OCI-LY1 (cell line): ENCODE measurements around the gene ROCK2.

Experiments
- H2AFZ ChIP-seq: fragments of 200-600 bp; sonication (generic), shearing (Covaris generic); 2 replicates; pipeline ENCODE4 v1.6.0; 2014; ENCODE audit warnings: antibody characterized with exemption, mild to moderate bottlenecking, low read length
- H3F3A ChIP-seq: fragments of 200-600 bp; sonication (generic), shearing (Covaris generic); 2 replicates; pipeline ENCODE4 v1.6.0; 2014; ENCODE audit warnings: mild to moderate bottlenecking, antibody characterized with exemption, low read length, moderate library complexity; ENCODE audit not compliant: insufficient read depth
- H3K27ac ChIP-seq: fragments of 200-600 bp; sonication (generic); 2 replicates; pipeline ENCODE4 v1.5.1; 2014; ENCODE audit warnings: low read length, mixed run types, mild to moderate bottlenecking, low read depth; ENCODE audit not compliant: poor library complexity, severe bottlenecking
- H3K27me3 ChIP-seq: fragments of 200-600 bp; sonication (generic); 2 replicates; pipeline ENCODE4 v1.6.0; 2014; ENCODE audit warnings: antibody characterized with exemption, mild to moderate bottlenecking, low read length, moderate library complexity; ENCODE audit not compliant: insufficient read depth
- H3K36me3 ChIP-seq: fragments of 200-600 bp; sonication (generic); 2 replicates; pipeline ENCODE4 v1.6.1; 2014; ENCODE audit warnings: mild to moderate bottlenecking, antibody characterized with exemption, low read length, moderate library complexity, mixed read lengths; ENCODE audit not compliant: insufficient read depth
- H3K4me1 ChIP-seq: fragments of 200-600 bp; sonication (generic); 2 replicates; pipeline ENCODE4 v1.5.1; 2014; ENCODE audit warnings: mild to moderate bottlenecking, low read length, moderate library complexity; ENCODE audit not compliant: insufficient read depth, severe bottlenecking
- H3K4me2 ChIP-seq: fragments of 200-600 bp; sonication (generic), shearing (Covaris generic); 2 replicates; pipeline ENCODE4 v1.6.1; 2014; ENCODE audit warnings: low read length
- H3K4me3 ChIP-seq: fragments of 200-600 bp; sonication (generic); 2 replicates; pipeline ENCODE4 v1.5.1; 2014; ENCODE audit warnings: low read length, low read depth, mild to moderate bottlenecking, mixed read lengths; ENCODE audit not compliant: poor library complexity, severe bottlenecking
- H3K79me2 ChIP-seq: fragments of 200-600 bp; shearing (Covaris generic); 2 replicates; pipeline ENCODE4 v1.6.1; 2016; ENCODE audit warnings: mixed run types, low read length, mixed read lengths; ENCODE audit not compliant: insufficient read depth
- H3K9ac ChIP-seq: fragments of 200-600 bp; sonication (generic), shearing (Covaris generic); 2 replicates; pipeline ENCODE4 v1.6.1; 2014; ENCODE audit warnings: mild to moderate bottlenecking, low read length, mixed read lengths
- H3K9me2 ChIP-seq: fragments of 200-600 bp; sonication (generic), shearing (Covaris generic); 2 replicates; pipeline ENCODE4 v1.6.1; 2014; ENCODE audit warnings: low read depth, mild to moderate bottlenecking, low read length, mixed read lengths
- H3K9me3 ChIP-seq: fragments of 200-600 bp; shearing (Covaris generic); 2 replicates; pipeline ENCODE4 v1.6.1; 2014; ENCODE audit warnings: low read length, mixed read lengths
- H4K20me1 ChIP-seq: fragments of 200-600 bp; sonication (generic), shearing (Covaris generic); 2 replicates; pipeline ENCODE4 v1.6.0; 2016; ENCODE audit warnings: mild to moderate bottlenecking, low read length; ENCODE audit not compliant: insufficient read depth
- CTCF ChIP-seq: fragments of 200-600 bp; sonication (generic), shearing (Covaris generic); IDR thresholded peaks from 2 replicates; pipeline ENCODE4 v1.5.1; 2017; ENCODE audit warnings: mild to moderate bottlenecking, antibody characterized with exemption, low read length, moderate library complexity, mixed read lengths
- EZH2 ChIP-seq: fragments of 200-600 bp; sonication (generic), shearing (Covaris generic); IDR thresholded peaks from 2 replicates; pipeline ENCODE4 v1.8.0; 2017; ENCODE audit warnings: borderline replicate concordance, mixed run types, mild to moderate bottlenecking, antibody characterized with exemption, low read length, moderate library complexity, mixed read lengths

Gene ROCK2

GRCh38 chr2:11243512-11243911 lies 100.9 kb downstream of the ROCK2 start:
- TF ChIP-seq CTCF (no peak), EZH2 (no peak)
- no peaks in the 10 kb centered on the region for H4K20me1 ChIP-seq

GRCh38 chr2:11242542-11243174 lies 101.8 kb downstream of the ROCK2 start:
- no peak overlapping the region for H3K4me2 ChIP-seq
- H3K36me3 ChIP-seq, result no peaks in the 10 kb centered on the region
- no peak overlapping the region for H3K27ac ChIP-seq
- H4K20me1 ChIP-seq, result no peaks in the 10 kb centered on the region
- H3K4me3 ChIP-seq, result no peak overlapping the region
- no peaks in the 10 kb centered on the region for H3F3A ChIP-seq
- no peaks in the 10 kb centered on the region for H3K79me2 ChIP-seq
- H3K9ac ChIP-seq, result no peak overlapping the region
- no peaks in the 10 kb centered on the region for H3K9me3 ChIP-seq
- no peaks in the 10 kb centered on the region for H3K27me3 ChIP-seq
- TF ChIP-seq EZH2 (no peak), CTCF (no peak)
- H3K4me1 ChIP-seq, result no peaks in the 10 kb centered on the region
- H3K9me2 ChIP-seq, result no peaks in the 10 kb centered on the region
- H2AFZ ChIP-seq, result no peak overlapping the region

More at GRCh38 chr2:11243512-11243911, 100.9 kb downstream of the ROCK2 start:
- no peaks in the 10 kb centered on the region for H3K9me3 ChIP-seq
- no peaks in the 10 kb centered on the region for H3K4me1 ChIP-seq
- no peaks in the 10 kb centered on the region for H3K79me2 ChIP-seq
- no peak overlapping the region for H3K4me3 ChIP-seq
- H3K27ac ChIP-seq, result no peak overlapping the region
- no peaks in the 10 kb centered on the region for H3K36me3 ChIP-seq
- H2AFZ ChIP-seq, result no peak overlapping the region
- H3F3A ChIP-seq, result no peaks in the 10 kb centered on the region
- H3K27me3 ChIP-seq, result no peaks in the 10 kb centered on the region
- no peak overlapping the region for H3K9ac ChIP-seq
- no peak overlapping the region for H3K4me2 ChIP-seq
- H3K9me2 ChIP-seq, result no peaks in the 10 kb centered on the region

- no peaks in the 10 kb centered on the region for H3K9me2 ChIP-seq
- no peak overlapping the region for H3K27ac ChIP-seq
- no peaks in the 10 kb centered on the region for H3F3A ChIP-seq
- H3K4me2 ChIP-seq, result no peak overlapping the region
- no peak for TF ChIP-seq EZH2
- TF ChIP-seq CTCF, result no peak
- no peak overlapping the region for H3K9ac ChIP-seq
- no peaks in the 10 kb centered on the region for H4K20me1 ChIP-seq
- no peaks in the 10 kb centered on the region for H3K36me3 ChIP-seq
- H3K4me1 ChIP-seq, result no peaks in the 10 kb centered on the region
- H3K27me3 ChIP-seq, result no peaks in the 10 kb centered on the region
- H3K9me3 ChIP-seq, result no peaks in the 10 kb centered on the region
- no peaks in the 10 kb centered on the region for H3K79me2 ChIP-seq
- H2AFZ ChIP-seq, result no peak overlapping the region
- H3K4me3 ChIP-seq, result no peak overlapping the region
These were observed 102.8 kb downstream of the ROCK2 start for GRCh38 chr2:11241412-11242203.
